SKM-1 (cell line): ENCODE results near the gene CLCNKA.
"Not testable (repeated sequence)": the region's sequence is repeated elsewhere in the genome, so short reads cannot be mapped to it uniquely, and the experiment has no call there.

Source experiments
- DNase-seq: peaks from one replicate; lab custom pipeline; 2025; ENCODE audit not compliant: unreplicated experiment; lab: John Stamatoyannopoulos, UW

The CLCNKA gene

DNA sequence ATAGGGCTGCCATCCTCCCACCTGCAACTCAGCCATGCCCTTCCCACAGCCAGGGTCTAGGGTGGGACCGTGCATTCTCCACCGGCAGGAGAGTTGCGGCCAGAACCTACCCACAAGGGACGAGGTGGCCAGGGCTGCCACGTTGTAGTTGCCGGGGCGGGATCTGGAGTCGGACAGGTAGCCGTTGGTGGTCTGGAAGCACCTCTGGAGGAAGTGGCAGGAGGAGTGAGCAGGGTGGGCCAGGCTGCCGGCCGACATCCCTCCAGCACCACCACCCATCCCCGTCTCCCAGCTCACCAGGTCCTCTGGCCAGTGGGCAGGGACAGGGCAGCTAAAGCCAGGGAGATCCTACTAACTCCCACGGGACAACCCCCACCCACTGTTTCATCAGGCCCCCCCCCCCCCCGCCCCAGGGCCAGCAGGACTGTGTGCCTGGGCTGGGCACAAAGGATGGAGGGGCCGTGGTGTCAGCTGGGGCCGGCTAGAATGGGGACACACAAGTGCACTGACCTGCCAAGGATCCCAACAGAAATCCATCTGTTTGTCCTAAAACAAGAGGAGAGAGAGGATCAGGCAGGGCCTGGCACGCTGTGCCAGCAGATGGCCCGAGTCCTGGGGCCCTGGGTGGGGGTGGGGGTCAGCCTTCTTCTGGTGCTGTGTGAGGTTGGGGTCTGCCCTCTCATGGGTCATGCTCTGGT lies 40.3 kb downstream of the CLCNKA start:
- DNase-seq = not testable (repeated sequence)

DNA sequence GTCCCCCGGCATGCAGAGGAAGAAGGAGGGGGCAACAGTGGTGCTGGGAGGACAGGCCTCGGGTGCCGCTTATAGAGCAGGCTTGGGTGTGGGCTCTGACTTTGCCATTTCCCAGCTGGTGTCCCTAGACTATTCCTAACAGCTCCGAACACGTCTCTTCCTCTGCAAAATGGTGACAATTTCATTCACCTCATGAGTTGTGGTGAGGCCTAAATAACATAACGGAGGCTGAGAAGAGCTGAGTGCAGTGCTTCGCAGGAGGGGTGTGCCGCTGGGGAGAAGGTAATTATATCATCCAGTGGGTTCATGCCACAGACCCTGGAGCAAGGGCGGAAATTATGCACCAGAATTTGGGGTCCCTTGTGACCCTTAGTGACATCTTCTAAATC lies 40.8 kb downstream of the CLCNKA start:
- not testable (repeated sequence) for DNase-seq

DNA sequence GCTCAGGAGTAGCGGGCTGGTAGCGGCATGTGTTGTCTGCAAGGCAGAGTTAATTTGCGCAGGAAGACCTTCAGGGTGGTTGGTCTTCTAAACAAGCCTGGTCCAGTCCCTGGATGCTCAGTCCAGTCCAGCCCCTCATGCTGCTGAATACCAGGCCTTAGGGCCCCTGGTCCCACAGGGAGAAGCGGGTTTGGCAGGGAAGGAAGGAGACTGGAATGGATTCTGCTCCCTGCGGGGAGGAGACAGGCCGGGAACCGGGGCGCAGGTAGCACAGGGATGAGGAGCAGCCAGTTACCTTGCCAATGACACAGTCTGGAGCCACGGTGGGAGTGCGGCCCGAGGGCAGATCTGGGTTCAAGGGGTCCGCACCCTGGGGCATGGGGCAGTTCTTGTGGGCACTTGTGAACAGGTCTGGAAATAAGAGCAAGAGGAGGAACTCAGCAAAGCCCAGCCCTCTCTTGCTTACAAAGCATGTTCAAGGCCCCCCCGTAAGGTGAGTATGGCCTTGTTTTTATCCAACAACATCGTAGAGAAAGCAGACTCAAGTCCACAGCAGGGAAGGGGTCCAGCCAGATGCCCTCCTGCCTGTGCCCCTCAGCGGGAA lies 41.5 kb downstream of the CLCNKA start:
- no peak for DNase-seq

DNA sequence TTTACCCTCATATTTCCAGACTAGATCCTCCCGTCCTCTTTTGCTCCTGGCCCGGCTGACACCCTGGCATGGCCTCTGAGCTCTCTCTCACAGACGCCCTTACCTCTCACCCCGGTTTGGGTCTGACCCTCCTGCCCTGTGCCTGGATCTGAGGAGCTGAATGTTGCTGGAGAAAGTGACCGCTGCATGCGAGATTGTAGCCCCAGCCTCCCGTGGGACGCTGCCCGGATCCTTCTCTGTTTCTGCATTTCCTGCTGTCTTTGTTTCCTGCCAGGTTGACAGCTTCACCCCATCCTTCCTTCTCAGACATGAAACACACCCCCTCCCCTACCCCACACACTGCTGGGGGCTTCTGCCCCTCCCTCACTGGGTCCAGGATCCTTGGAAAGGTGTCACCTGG lies 42.1 kb downstream of the CLCNKA start:
- DNase-seq = no peak

DNA sequence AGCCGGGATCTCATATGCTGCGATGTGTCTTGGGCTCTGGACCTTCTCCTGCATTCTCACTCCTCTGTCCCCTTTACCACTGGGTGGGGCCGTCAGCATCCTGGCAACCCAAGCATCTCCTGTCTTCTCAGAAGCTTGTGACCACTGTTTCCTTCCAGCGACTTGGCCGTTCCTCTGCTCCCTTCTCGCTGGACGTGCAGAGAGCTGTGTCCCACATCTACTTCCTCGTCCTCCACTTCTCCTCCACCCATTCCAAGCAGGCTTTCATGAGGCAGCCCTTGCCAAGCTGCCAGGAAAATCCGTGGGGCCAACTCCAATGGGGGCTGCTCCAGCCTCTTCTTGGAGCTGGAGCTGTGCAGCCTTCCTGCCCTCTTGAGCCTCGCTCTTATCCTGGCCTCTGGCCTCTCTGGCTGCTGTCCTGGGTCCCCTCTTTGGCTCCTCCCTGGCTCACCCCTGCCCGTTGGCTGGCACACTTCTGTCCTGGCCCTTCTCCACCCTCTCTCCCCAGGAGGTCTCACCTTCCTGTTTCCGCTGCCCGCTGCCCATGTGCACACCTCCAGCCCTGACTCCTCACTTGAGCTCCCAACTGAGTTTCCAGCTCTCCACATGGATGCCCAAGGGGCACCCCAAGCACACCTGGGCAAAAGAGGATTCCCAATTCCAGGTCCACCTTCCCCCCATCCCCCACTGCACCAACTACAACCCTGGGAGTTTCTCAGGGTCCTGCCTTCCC lies 42.9 kb downstream of the CLCNKA start:
- DNase-seq = no peak

DNA sequence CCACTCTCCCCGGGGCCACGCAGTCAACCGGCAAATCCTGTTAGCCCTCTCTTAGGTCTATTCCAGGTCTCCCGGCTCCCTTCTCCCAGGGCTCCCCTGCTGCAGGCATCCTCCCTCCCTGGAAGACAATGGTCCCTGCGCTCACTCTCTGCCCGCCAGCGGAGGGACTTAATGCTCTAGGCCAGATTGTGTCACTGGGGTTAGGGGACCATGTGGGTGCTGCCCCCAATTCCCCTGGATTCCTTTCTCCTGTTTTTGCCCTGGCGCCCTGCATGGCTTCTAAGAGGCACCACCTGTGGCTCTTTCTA lies 43.4 kb downstream of the CLCNKA start:
- no peak for DNase-seq

DNA sequence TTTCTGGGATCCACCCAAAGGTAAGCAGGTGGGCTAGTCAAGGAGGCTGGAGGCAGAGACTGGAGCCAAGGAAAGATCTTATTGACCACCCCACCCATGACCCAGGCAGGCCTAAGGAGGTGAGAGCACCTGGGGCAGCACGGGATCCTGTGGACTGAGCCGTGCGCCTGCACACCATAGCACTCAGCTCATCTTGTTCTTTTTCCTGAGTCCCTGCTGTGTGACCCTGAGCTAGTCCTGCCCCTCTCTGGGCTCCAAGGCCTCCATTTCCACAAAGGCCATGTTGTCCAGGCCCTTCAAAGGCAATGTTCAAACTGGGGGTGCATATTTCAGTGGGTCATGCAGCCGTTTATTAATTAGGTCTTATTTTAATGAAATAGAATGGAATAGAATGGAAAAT lies 44.4 kb downstream of the CLCNKA start:
- no peak for DNase-seq

DNA sequence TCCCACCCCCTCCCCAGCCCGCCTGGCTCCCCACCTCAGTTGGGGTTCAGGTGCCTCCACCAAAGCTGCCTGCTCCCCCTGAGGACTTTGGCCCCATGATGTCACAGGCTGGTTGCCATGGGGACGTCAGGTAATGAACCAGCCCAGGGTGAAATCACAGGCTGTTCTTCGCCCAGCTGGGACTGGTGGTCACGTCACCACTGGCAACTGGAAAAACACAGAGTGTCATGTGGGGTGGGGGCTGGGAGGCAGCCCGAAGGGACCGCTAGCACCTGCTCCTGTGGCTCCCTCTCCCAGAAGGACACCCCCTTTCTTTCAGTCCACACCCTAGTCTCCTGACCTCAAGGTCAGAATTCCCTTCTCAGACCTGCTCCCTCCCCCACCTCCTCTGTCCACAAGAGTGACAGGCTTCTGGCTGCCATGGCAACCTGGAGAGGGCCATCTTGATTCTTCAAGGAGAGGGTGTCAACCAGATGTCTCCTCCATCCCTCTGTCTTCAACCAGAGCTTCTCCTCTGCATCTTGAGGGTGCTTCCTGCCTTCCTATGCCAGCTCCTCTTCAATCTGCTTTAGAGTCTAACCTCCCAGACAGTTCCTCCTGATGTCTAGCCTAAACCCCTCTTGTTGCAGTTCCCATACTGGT lies 45.4 kb downstream of the CLCNKA start:
- no peak for DNase-seq

DNA sequence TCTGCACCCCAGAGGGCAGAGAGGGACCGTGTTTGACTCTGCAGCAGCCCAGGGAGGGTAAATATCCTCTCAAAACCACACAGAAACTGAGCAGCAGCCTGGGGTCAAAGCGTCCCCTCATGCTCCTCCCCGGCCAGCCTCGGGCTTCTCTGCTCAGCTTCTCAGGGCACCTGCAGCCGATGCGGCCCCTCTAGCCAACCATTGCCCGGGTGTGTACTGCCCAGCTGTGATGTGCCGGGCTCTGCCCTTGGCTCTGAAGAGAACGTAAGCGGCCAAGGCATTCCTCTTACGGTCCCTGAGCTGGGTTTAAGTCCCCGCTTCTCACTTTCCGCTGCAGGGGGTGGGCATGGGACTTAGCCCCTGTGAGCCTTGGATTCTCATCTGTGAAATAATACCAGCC lies 46.1 kb downstream of the CLCNKA start:
- no peak for DNase-seq

DNA sequence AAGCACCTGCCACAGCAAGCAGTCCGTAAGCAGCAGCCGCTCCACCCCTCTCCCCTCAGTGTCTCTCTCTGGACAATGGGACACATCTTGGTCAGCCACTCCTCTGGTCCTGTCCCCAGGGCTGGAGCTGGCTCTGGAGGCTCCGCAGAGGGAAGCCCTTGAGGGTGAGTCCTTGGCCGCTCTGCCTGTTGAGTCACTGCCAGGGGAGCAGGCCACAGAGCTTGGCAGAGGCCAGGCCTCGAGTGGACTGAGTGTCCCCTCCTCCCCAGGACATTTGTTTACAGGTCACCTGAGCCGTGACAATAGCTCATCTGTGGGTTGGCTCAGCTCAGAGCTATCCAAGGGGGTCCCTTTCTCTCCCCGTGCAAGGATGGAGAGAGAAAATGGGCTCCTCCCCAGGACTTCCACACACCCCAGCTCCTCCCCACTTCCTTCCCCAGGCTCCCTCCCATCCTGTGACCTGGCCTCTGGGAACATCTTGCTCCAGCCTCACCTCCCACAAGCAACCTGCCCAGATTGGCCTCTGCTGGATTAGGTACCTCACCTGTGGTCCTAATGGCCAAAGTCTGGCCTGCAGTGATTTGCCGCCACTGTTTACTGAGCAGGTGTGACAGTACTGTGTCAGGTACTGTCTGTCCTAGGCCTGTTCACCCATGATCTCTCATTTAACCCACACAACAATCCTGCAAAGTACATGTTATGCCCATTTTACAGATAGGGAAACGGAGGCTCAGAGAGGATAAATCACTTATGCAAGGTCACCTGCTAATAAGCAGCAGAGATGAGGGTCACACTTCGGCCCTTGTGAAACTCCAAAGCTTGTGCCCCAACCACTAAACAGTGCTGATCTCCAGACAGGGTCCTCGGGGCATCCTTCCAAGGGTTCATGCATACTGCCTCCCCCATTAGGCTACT lies 46.8 kb downstream of the CLCNKA start:
- no peak for DNase-seq

DNA sequence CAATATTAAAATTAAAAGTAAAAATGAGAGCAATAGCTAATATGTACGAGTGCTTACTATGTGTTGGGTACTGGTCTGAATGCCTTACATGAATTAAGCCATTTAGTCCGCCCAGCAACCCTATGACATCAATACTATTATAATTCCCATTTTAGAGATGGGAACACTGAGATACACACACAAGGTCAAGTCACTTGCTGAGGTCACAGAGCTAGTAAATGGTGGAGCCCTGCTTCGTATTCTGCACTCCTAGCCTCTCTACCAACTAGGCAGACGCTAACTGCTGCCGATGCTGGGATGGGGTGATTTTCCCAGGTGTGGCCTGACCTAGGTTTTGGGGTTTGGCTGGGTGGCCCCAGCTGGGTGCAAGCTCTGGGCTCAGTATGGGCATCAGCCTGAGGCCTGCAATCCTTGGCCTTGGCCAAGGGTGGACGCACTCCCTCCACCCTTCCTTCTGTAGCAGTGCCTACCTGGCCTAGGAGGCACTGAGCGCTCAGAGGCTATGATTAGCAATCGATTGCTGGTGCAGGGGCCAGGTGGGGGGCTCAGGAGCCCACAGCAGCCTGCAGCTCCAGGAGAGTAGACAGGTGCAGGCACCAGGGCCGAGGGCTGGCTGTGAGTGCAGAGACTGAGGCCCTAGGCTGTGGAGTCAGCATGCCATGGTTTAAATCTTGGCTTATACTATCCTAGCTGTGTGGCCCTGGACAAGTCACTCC lies 49.0 kb downstream of the CLCNKA start:
- no peak for DNase-seq

DNA sequence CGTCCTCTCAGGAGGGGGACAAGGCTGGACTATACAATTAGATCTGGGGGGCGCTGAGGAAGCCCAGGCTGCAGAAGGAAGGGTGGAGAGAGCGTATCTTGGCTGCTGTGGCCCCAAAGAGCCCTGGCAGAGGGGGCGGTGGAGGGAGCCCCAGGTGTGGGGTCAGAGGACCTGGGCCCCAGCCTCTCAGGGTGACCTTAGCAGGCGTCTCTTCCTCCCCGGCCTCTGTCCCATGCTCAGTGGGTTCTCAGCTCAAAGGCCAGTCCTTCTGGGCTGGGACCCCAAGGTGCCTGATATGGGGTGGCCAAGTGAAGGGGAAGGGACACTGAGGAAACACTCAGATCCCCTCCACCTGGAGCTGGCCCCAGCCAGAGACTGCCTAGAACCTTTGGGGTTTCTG lies 49.8 kb downstream of the CLCNKA start:
- no peak for DNase-seq

DNA sequence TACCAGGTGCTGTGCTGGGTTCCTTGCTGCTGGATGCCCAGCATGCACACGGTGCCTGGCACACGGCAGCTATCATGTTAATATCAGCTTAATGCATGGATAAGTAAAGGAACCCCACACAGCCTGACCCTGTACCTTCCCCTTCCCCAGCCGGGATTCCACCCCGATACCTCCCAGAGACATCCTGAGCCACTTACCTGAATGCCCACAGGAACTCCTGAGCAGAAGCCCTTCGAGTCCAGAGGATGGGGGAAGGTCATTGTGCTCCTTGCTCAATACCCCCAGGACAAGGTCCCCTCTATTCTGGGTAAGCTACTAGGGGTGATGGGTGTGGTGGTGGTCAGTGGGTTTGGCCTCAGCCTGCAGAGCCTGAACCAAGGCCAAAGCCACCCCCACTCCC lies 50.3 kb downstream of the CLCNKA start:
- no peak for DNase-seq

DNA sequence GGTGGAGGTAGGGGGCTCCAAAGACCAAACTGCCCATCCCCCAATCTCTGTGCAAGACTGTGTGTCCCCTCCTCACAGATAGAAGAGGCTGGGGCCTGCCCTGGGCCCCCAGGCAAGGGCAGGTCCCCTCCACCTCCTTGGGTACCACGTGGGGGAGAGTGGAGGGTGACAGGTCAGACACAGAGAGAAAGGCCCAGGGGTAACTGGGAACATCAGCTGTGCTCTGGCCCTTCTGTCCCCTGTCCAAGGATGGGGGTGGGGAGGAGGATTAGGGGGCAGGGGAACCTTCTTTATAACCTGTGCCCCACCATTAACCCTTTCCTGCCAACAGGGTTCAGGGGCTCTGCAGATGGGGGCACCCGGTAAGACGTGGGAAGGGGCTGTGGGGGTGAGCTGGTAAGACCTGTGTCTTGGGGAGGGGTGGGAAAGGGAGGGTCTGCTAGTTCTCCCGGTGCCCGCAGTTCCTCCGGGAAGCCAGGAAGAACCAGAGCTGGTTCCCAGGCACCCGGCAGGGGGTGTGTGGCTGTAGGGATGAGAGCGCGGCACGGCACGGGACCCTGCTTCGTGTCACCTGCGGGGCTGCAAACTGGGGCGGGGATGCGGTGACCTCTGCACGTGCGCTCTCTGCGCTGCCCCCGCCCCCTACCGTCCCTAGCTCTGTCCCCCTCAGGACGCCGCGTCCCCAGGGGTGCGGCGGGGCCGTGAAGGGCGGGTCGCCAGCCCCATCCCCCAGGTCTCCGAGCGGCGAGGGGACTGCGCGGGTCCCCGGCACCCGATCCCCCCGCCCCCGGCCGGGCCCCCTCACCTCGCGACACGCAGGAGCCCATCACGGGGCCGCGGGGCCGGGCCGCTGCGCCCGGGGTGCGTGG lies 51.0 kb downstream of the CLCNKA start:
- DNase-seq = no peak

DNA sequence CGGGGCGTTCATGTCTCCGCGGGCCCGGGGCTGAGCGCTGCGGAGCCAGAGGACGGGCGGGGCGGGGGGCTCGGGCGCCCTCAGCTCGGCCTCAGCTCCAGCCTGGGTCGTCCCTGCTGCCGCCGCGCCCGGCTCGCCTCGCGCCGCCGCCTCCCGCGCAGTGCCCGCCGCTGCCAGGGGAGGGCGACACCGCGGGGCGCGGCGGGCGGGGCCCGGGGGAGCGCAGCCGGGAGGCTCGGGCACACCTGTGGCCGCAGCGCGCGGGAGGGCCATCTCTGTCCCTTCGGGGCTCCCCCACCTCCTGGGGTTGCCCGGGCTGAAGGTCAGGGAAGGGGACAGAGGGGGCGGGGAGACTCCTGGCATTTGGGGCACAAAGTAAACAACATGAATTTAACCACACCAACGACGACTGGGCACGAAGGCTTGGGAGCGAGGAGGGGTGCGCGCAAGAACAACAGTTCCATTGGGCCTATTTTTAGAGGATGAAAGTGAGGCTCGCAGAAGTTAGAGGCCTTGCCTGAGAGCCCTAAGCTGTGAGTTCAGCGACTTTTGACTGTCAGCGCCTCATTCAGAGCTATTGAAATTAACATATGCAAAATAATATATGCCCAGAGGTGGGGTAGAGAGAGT lies 51.8 kb downstream of the CLCNKA start, which contains the start of gene FAM131C:
TSS of gene FAM131C (minus strand) at position 162 of the 630 bp plus-strand sequence. CDS start 209 bp downstream, outside the sequence.
- no peak for DNase-seq

DNA sequence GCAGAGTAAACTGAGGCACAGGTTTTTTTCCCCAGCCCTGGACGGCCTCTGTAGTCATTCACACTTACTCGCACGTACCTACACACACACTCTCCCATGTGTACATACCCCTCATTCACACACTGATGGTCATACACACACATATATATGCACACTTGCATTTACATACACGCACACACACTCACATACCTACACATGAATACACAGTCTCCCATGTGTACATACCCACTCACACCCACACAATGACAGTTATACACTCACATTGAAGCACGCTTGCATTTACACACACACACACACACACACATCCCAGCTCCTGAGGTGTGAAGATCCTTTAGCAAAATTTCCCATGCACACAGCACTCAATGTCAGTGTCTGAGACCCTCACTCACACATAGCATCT lies 52.4 kb downstream of the CLCNKA start:
- no peak for DNase-seq

DNA sequence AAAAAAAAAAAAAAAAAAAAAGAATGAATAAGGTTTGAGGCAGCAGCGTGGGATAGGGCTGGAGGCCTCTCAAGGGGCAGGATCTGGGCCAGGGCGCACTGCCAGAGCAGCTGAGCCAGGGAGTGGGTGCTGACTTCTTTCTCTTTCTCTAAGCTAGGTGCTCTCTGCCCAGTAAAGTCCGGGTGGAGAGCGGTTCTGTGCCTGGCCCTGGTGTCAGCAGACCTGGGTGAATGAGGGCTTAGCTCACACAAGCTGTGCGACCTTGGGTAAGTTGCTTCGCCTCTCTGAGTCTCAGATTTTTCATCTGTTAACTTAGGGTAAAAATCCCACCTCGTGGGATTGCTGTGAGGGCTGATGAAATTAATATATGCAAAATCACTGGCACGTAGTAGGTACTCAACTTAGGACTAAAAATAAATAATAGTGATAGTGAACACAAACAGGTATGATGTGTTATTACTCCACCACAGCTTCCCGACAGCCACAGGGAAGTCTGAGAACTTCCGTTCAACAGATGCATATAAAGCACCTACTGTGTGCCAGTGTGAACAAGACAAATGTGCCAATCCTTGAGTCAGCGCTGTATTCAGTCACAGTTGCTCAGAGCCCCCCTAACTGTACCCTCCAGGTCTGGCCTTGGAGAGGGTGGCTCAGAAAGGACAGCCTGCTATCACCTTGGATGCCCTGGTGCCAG lies 53.6 kb downstream of the CLCNKA start:
- no peak for DNase-seq
